Osteocyte (in vitro differentiated cells): ENCODE measurements around the gene HOXA13. TPM values are rescaled to one million over a fixed set of nuclear protein-coding genes. Genes with fewer than 3 reads are reported as not detected.

ENCODE experiments used
- DNase-seq: peaks from one replicate; pipeline ENCODE4 v3.0.0; 2021; ENCODE audit warnings: mixed read lengths; ENCODE audit not compliant: unreplicated experiment; ENCODE audit errors: extremely low spot score
- H3K27ac Mint-ChIP-seq: one replicate; pipeline ENCODE4 v1.8.0; 2021; ENCODE audit warnings: mild to moderate bottlenecking, mixed read lengths; ENCODE audit not compliant: unreplicated experiment
- H3K27me3 Mint-ChIP-seq: one replicate; pipeline ENCODE4 v1.8.0; 2021; ENCODE audit warnings: mixed read lengths; ENCODE audit not compliant: unreplicated experiment
- H3K36me3 Mint-ChIP-seq: one replicate; pipeline ENCODE4 v1.8.0; 2021; ENCODE audit warnings: mixed read lengths; ENCODE audit not compliant: unreplicated experiment
- H3K4me1 Mint-ChIP-seq: one replicate; pipeline ENCODE4 v1.8.0; 2021; ENCODE audit warnings: mixed read lengths; ENCODE audit not compliant: unreplicated experiment
- H3K4me3 Mint-ChIP-seq: one replicate; pipeline ENCODE4 v1.8.0; 2021; ENCODE audit warnings: mild to moderate bottlenecking, moderate library complexity, mixed read lengths; ENCODE audit not compliant: unreplicated experiment
- H3K9me3 Mint-ChIP-seq: one replicate; pipeline ENCODE4 v1.8.0; 2021; ENCODE audit warnings: mixed read lengths; ENCODE audit not compliant: unreplicated experiment
- CTCF ChIP-seq: fragments of 200-600 bp; sonication (generic); IDR thresholded peaks from 2 replicates; pipeline ENCODE4 v1.5.0; 2021; ENCODE audit warnings: antibody characterized with exemption, mild to moderate bottlenecking, moderate library complexity
- total RNA-seq: library from RNA; stranded (reverse); gene quantifications from 2 replicates; pipeline ENCODE4 v1.2.1, GENCODE V29; 2021

Gene HOXA13
- total RNA-seq, 1 donor from 2014 or later = not detected

GRCh38 chr7:27235387-27236311 lies 35.8 kb upstream of the HOXA13 start:
- TF ChIP-seq CTCF = peak; percentile 46
- peak overlapping the region; percentile 59 for H3K4me3 Mint-ChIP-seq
- H3K9me3 Mint-ChIP-seq = no peaks in the 10 kb centered on the region
- no peak for DNase-seq
- H3K27ac Mint-ChIP-seq = no peak overlapping the region
- H3K4me1 Mint-ChIP-seq = peaks cover 18% of the 10 kb centered on the region
- no peaks in the 10 kb centered on the region for H3K36me3 Mint-ChIP-seq
- H3K27me3 Mint-ChIP-seq = peaks cover 70% of the 10 kb centered on the region

GRCh38 chr7:27229448-27229847 lies 29.6 kb upstream of the HOXA13 start:
- Mint-ChIP-seq H3K27me3 (peaks cover 69% of the 10 kb centered on the region), H3K4me3 (no peak overlapping the region), H3K27ac (no peak overlapping the region), H3K36me3 (no peaks in the 10 kb centered on the region), H3K9me3 (no peaks in the 10 kb centered on the region), H3K4me1 (peaks cover 2% of the 10 kb centered on the region)
- TF ChIP-seq CTCF = no peak
- no peak for DNase-seq

- Mint-ChIP-seq H3K9me3 (no peaks in the 10 kb centered on the region), H3K4me1 (peaks cover 2% of the 10 kb centered on the region), H3K4me3 (no peak overlapping the region), H3K27ac (no peak overlapping the region), H3K27me3 (peaks cover 82% of the 10 kb centered on the region), H3K36me3 (no peaks in the 10 kb centered on the region)
- no peak for DNase-seq
- TF ChIP-seq CTCF = no peak
These were observed 25.4 kb upstream of the HOXA13 start for GRCh38 chr7:27224983-27225934.

GRCh38 chr7:27223941-27224575 lies 24.2 kb upstream of the HOXA13 start:
- Mint-ChIP-seq H3K36me3 (no peaks in the 10 kb centered on the region), H3K4me1 (peaks cover 2% of the 10 kb centered on the region), H3K9me3 (no peaks in the 10 kb centered on the region), H3K27ac (no peak overlapping the region), H3K4me3 (no peak overlapping the region), H3K27me3 (peaks cover 79% of the 10 kb centered on the region)
- DNase-seq = no peak
- TF ChIP-seq CTCF = no peak
